Measurements from ENCODE around the gene UPK1B. TPM values are rescaled to one million over a fixed set of nuclear protein-coding genes. Genes with fewer than 3 reads are reported as not detected.
"Not testable (repeated sequence)": the region's sequence is repeated elsewhere in the genome, so short reads cannot be mapped to it uniquely, and the experiment has no call there.

Gene UPK1B
- total RNA-seq: not detected

GRCh38 chr3:119173325-119173724 is at the start of gene UPK1B:
Gene UPK1B, plus strand, starts transcription at chr3:119173598. Its CDS starts 13,144 bp downstream, at chr3:119186742.
- H3K27me3 ChIP-seq (ENCODE audit: control insufficient read depth in 3 of 3, insufficient read depth in 3 of 3, low read length in 3 of 3): no peaks in the 10 kb centered on the region
- no peak within 1 kb of the TSS for H3K27ac ChIP-seq (ENCODE audit: low read depth, low read length)
- no peaks in the 10 kb centered on the region for H3K9me3 ChIP-seq (ENCODE audit: control insufficient read depth in 3 of 3, low read length in 3 of 3)
- no peaks in the 10 kb centered on the region for H3K4me1 ChIP-seq (ENCODE audit: control insufficient read depth in 3 of 3, insufficient read depth in 3 of 3, low read length in 3 of 3)
- no peak within 1 kb of the TSS for H3K9ac ChIP-seq (ENCODE audit: low read depth in 1 of 3, low read length in 3 of 3)
- no peak within 1 kb of the TSS for H3K4me3 ChIP-seq (ENCODE audit: low read length in 3 of 3)
- no peaks in the 10 kb centered on the region for H3K36me3 ChIP-seq (ENCODE audit: control insufficient read depth in 3 of 3, insufficient read depth in 3 of 3, low read length in 3 of 3)

DNA sequence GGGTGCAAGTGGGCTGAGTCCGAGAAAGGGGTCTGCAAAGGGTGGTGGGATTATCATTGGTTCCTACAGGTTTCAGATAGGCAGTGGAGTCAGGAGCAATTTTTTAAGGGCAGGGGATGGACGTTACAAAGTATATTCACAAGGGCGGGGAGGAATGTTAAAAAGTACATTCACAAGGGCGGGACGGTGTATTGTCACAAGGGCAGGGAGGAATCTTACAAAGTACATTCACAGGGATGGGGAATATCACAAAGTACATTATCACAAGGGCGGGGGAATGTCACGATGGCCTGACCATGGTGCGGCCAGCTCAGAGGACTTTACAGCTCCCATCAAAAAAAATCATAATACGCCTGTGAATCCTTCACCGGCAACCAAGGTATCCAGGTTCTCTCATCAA is 48.1 kb upstream of the UPK1B start:
- Histone ChIP-seq H3K4me3 (ENCODE audit: low read length in 3 of 3) (no peak overlapping the region), H3K27me3 (ENCODE audit: control insufficient read depth in 3 of 3, insufficient read depth in 3 of 3, low read length in 3 of 3) (peaks cover 0 to 5% (median 0%) of the 10 kb centered on the region in 3 donors), H3K27ac (ENCODE audit: low read depth, low read length) (no peak overlapping the region), H3K9me3 (ENCODE audit: control insufficient read depth in 3 of 3, low read length in 3 of 3) (no peaks in the 10 kb centered on the region), H3K9ac (ENCODE audit: low read depth in 1 of 3, low read length in 3 of 3) (no peak overlapping the region), H3K4me1 (ENCODE audit: control insufficient read depth in 3 of 3, insufficient read depth in 3 of 3, low read length in 3 of 3) (no peaks in the 10 kb centered on the region), H3K36me3 (ENCODE audit: control insufficient read depth in 3 of 3, insufficient read depth in 3 of 3, low read length in 3 of 3) (no peaks in the 10 kb centered on the region)

DNA sequence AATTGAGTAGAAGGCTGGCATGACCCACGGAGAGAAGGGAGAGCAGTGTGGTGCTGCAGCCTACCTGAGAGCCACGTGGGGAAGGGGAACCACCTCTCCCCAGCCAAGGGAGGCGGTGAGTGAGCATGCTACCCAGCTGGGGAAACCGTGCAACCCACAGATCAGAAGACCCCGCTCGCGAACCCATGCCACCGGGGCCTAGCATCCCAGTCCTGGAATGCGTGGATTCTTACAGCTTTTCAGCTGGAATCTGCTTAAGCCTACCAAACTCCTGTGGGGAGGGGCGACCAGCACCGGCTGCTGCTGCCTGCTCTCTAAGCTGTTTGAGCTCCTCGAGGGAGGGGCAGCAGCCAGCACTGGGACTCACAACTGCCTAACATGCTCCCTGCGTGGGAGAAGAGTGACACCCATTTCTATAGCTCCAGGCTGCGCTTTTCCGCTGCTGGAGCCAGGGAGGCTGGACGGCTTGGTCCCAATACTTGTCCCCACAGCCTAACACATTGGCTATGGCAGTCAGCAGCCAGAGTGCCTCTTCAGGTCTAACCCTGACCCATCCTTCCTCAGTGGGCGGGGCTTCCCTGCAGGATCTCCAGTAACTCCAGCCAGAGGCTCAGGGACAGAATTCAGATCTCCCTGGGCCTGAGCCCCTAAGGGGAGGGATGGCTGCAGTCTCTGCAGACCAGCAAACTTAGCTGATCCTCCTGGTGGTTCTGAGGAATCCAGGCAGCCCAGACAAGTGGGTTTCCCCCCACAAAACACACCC is 47.5 kb upstream of the UPK1B start:
- Histone ChIP-seq H3K27ac (ENCODE audit: low read depth, low read length) (no peak overlapping the region), H3K9ac (ENCODE audit: low read depth in 1 of 3, low read length in 3 of 3) (no peak overlapping the region)

DNA sequence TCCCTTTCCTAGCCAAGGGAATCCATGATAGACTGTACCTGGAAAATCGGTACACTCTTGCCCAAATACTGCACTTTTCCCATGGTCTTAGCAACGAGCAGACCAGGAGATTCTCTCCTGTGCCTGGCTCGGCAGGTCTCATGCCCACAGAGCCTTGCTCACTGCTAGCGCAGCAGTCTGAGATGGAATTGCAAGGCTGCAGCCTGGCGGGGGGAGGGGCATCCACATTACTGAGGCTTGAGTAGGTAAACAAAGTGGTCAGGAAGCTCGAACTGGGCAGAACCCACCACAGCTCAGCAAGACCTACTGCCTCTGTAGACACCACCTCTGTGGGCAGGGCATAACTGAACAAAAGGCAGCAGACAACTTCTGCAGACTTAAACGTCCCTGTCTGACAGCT is 43.1 kb upstream of the UPK1B start:
- H3K27ac ChIP-seq (ENCODE audit: low read depth, low read length): not testable (repeated sequence)

More for the DNA sequence above, 47.5 kb upstream of the UPK1B start:
- Histone ChIP-seq H3K36me3 (ENCODE audit: control insufficient read depth in 3 of 3, insufficient read depth in 3 of 3, low read length in 3 of 3) (no peaks in the 10 kb centered on the region), H3K4me3 (ENCODE audit: low read length in 3 of 3) (no peak overlapping the region), H3K27me3 (ENCODE audit: control insufficient read depth in 3 of 3, insufficient read depth in 3 of 3, low read length in 3 of 3) (peaks cover 0 to 5% (median 0%) of the 10 kb centered on the region in 3 donors), H3K4me1 (ENCODE audit: control insufficient read depth in 3 of 3, insufficient read depth in 3 of 3, low read length in 3 of 3) (no peaks in the 10 kb centered on the region), H3K9me3 (ENCODE audit: control insufficient read depth in 3 of 3, low read length in 3 of 3) (no peaks in the 10 kb centered on the region)

GRCh38 chr3:119132291-119132690 is 41.1 kb upstream of the UPK1B start:
- not testable (repeated sequence) for H3K27me3 ChIP-seq (ENCODE audit: control insufficient read depth in 3 of 3, insufficient read depth in 3 of 3, low read length in 3 of 3); H3K9ac ChIP-seq (ENCODE audit: low read depth in 1 of 3, low read length in 3 of 3); H3K27ac ChIP-seq (ENCODE audit: low read depth, low read length); H3K9me3 ChIP-seq (ENCODE audit: control insufficient read depth in 3 of 3, low read length in 3 of 3); H3K4me3 ChIP-seq (ENCODE audit: low read length in 3 of 3); H3K4me1 ChIP-seq (ENCODE audit: control insufficient read depth in 3 of 3, insufficient read depth in 3 of 3, low read length in 3 of 3); H3K36me3 ChIP-seq (ENCODE audit: control insufficient read depth in 3 of 3, insufficient read depth in 3 of 3, low read length in 3 of 3)

More for the DNA sequence above, 43.1 kb upstream of the UPK1B start:
- H3K9me3 ChIP-seq (ENCODE audit: control insufficient read depth in 3 of 3, low read length in 3 of 3); H3K4me3 ChIP-seq (ENCODE audit: low read length in 3 of 3); H3K4me1 ChIP-seq (ENCODE audit: control insufficient read depth in 3 of 3, insufficient read depth in 3 of 3, low read length in 3 of 3); H3K36me3 ChIP-seq (ENCODE audit: control insufficient read depth in 3 of 3, insufficient read depth in 3 of 3, low read length in 3 of 3); H3K9ac ChIP-seq (ENCODE audit: low read depth in 1 of 3, low read length in 3 of 3); H3K27me3 ChIP-seq (ENCODE audit: control insufficient read depth in 3 of 3, insufficient read depth in 3 of 3, low read length in 3 of 3): not testable (repeated sequence)

DNA sequence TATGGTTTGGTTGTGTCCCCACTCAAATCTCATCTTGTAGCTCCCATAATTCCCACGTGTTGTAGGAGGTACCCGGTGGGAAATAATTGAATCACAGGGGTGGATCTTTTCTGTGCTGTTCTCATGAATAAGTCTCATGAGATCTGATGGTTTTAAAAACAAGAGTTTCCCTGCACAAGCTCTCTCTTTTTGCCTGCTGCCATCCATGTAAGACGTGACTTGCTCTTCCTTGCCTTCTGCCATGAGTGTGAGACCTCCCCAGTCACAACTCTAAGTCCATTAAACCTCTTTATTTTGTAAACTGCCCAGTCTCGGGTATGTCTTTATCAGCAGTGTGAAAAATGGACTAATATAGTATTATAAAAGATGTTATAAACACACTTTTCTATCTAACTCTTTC is 34.0 kb upstream of the UPK1B start:
- not testable (repeated sequence) for H3K9ac ChIP-seq (ENCODE audit: low read depth in 1 of 3, low read length in 3 of 3); H3K27ac ChIP-seq (ENCODE audit: low read depth, low read length); H3K36me3 ChIP-seq (ENCODE audit: control insufficient read depth in 3 of 3, insufficient read depth in 3 of 3, low read length in 3 of 3); H3K9me3 ChIP-seq (ENCODE audit: control insufficient read depth in 3 of 3, low read length in 3 of 3); H3K27me3 ChIP-seq (ENCODE audit: control insufficient read depth in 3 of 3, insufficient read depth in 3 of 3, low read length in 3 of 3); H3K4me1 ChIP-seq (ENCODE audit: control insufficient read depth in 3 of 3, insufficient read depth in 3 of 3, low read length in 3 of 3); H3K4me3 ChIP-seq (ENCODE audit: low read length in 3 of 3)

- Histone ChIP-seq H3K4me1 (ENCODE audit: control insufficient read depth in 3 of 3, insufficient read depth in 3 of 3, low read length in 3 of 3) (no peaks in the 10 kb centered on the region), H3K27ac (ENCODE audit: low read depth, low read length) (no peak overlapping the region), H3K36me3 (ENCODE audit: control insufficient read depth in 3 of 3, insufficient read depth in 3 of 3, low read length in 3 of 3) (no peaks in the 10 kb centered on the region), H3K9me3 (ENCODE audit: control insufficient read depth in 3 of 3, low read length in 3 of 3) (no peaks in the 10 kb centered on the region), H3K4me3 (ENCODE audit: low read length in 3 of 3) (no peak overlapping the region), H3K27me3 (ENCODE audit: control insufficient read depth in 3 of 3, insufficient read depth in 3 of 3, low read length in 3 of 3) (no peaks in the 10 kb centered on the region), H3K9ac (ENCODE audit: low read depth in 1 of 3, low read length in 3 of 3) (no peak overlapping the region)
Observed at GRCh38 chr3:119140466-119140865, 32.9 kb upstream of the UPK1B start.

DNA sequence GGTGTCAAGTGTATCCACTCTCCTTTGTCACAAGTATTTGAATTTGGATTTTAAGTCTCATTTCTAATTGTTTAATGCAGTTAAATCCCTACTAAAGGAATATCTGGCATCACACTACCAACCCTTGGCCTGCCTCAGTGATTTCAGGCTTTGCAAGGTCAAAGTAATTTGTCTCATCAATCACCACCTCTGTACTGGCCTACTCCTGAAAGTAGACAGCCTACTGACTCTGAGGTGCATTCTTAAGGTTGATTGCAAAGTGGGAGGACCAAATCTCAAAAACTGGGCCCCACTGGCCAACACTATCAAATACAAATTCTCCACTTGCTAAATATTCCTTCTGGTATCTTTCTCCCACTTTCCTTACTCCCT is 28.3 kb upstream of the UPK1B start:
- Histone ChIP-seq H3K36me3 (ENCODE audit: control insufficient read depth in 3 of 3, insufficient read depth in 3 of 3, low read length in 3 of 3) (no peaks in the 10 kb centered on the region), H3K9ac (ENCODE audit: low read depth in 1 of 3, low read length in 3 of 3) (no peak overlapping the region), H3K9me3 (ENCODE audit: control insufficient read depth in 3 of 3, low read length in 3 of 3) (no peaks in the 10 kb centered on the region), H3K4me3 (ENCODE audit: low read length in 3 of 3) (no peak overlapping the region), H3K4me1 (ENCODE audit: control insufficient read depth in 3 of 3, insufficient read depth in 3 of 3, low read length in 3 of 3) (no peaks in the 10 kb centered on the region), H3K27me3 (ENCODE audit: control insufficient read depth in 3 of 3, insufficient read depth in 3 of 3, low read length in 3 of 3) (no peaks in the 10 kb centered on the region), H3K27ac (ENCODE audit: low read depth, low read length) (no peak overlapping the region)

- no peaks in the 10 kb centered on the region for H3K36me3 ChIP-seq (ENCODE audit: control insufficient read depth in 3 of 3, insufficient read depth in 3 of 3, low read length in 3 of 3)
- no peaks in the 10 kb centered on the region for H3K9me3 ChIP-seq (ENCODE audit: control insufficient read depth in 3 of 3, low read length in 3 of 3)
- H3K27me3 ChIP-seq (ENCODE audit: control insufficient read depth in 3 of 3, insufficient read depth in 3 of 3, low read length in 3 of 3): no peaks in the 10 kb centered on the region
- no peak within 1 kb of the TSS for H3K4me3 ChIP-seq (ENCODE audit: low read length in 3 of 3)
- H3K9ac ChIP-seq (ENCODE audit: low read depth in 1 of 3, low read length in 3 of 3): no peak within 1 kb of the TSS
- H3K4me1 ChIP-seq (ENCODE audit: control insufficient read depth in 3 of 3, insufficient read depth in 3 of 3, low read length in 3 of 3): no peaks in the 10 kb centered on the region
- H3K27ac ChIP-seq (ENCODE audit: low read depth, low read length): no peak within 1 kb of the TSS
Observed at GRCh38 chr3:119145500-119146167, 27.8 kb upstream of the UPK1B start, which contains the start of gene TEX55. Gene TEX55, plus strand, starts transcription at chr3:119146165. Its CDS starts 25 bp downstream, at chr3:119146190.

DNA sequence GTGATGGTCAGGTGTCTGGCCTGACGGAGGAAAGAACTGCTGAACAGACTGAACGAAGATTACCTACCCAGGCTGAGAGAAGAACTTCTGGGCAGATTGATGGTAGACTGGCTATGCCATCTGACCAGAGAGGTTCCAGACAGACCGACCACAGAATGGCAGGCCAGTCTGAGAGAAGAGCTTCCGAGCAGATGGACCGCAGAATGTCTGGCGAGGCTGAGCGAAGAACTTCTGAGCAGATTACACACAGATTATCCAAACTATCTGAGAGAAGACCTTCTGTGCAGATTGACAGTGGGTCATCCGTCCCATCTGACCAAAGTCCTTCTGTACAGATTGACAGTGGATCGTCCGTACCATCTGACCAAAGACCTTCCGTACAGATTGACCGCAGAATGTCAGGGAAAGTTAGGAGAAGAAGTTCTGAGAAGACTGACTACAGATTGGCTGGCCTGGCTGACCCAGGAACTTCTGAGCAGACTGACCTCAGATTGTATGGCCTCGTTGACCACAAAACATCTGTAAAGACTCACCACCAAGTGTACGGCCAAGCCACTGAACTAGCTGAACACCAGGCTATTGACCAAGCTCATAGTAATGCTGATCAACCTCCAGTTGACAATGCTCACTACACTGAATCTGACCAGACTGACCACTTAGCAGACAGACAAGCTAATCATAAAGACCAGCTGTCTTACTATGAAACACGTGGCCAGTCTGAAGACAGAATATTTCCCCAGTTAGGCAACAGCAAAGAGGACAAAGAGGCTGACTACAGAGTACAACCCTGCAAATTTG is 26.6 kb upstream of the UPK1B start:
- Histone ChIP-seq H3K9ac (ENCODE audit: low read depth in 1 of 3, low read length in 3 of 3) (no peak overlapping the region), H3K27me3 (ENCODE audit: control insufficient read depth in 3 of 3, insufficient read depth in 3 of 3, low read length in 3 of 3) (no peaks in the 10 kb centered on the region)

More for the DNA sequence above, 26.6 kb upstream of the UPK1B start:
- Histone ChIP-seq H3K36me3 (ENCODE audit: control insufficient read depth in 3 of 3, insufficient read depth in 3 of 3, low read length in 3 of 3) (no peaks in the 10 kb centered on the region), H3K27ac (ENCODE audit: low read depth, low read length) (no peak overlapping the region), H3K4me1 (ENCODE audit: control insufficient read depth in 3 of 3, insufficient read depth in 3 of 3, low read length in 3 of 3) (no peaks in the 10 kb centered on the region), H3K4me3 (ENCODE audit: low read length in 3 of 3) (no peak overlapping the region), H3K9me3 (ENCODE audit: control insufficient read depth in 3 of 3, low read length in 3 of 3) (no peaks in the 10 kb centered on the region)

All from skeletal muscle tissue (tissue), 4 donors.